HepG2 (cell line): ENCODE results near the gene ANO1. TPM values are rescaled to one million over a fixed set of nuclear protein-coding genes. Genes with fewer than 3 reads are reported as not detected.

Source experiments
- PBX2 ChIP-seq: IDR thresholded peaks from 2 replicates; pipeline ENCODE4 v1.6.1; 2016; ENCODE audit warnings: control low read depth
- SIX4 ChIP-seq: sonication (generic); formaldehyde crosslinking; IDR thresholded peaks from 2 replicates; pipeline ENCODE4 v1.4.0; 2020; ENCODE audit warnings: missing genetic modification reagents
- ZNF276 ChIP-seq: sonication (generic); formaldehyde crosslinking; IDR thresholded peaks from 2 replicates; pipeline ENCODE4 v1.4.0; 2020; ENCODE audit warnings: mild to moderate bottlenecking, low read depth, missing genetic modification reagents
- ZNF362 ChIP-seq: sonication (generic); formaldehyde crosslinking; IDR thresholded peaks from 2 replicates; pipeline ENCODE4 v1.4.0; 2020; ENCODE audit warnings: missing genetic modification reagents, mild to moderate bottlenecking, borderline replicate concordance
- ZNF761 ChIP-seq: sonication (generic); formaldehyde crosslinking; conservative IDR thresholded peaks from 2 replicates; pipeline ENCODE4 v1.4.0; 2020; ENCODE audit warnings: mild to moderate bottlenecking, missing genetic modification reagents
- polyA plus RNA-seq, 8 experiments: library from polyadenylated mRNA; depleted of rRNA in 3 of 8; stranded (reverse) in 7 of 8; unstranded in 1 of 8; fragments of >200 nt; fragmentation: Illumina TruSeq in 4 of 8; extraction: Trizol in 4 of 8; gene quantifications; 2 replicates each; pipeline versions ENCODE4 v1.2.1 to v1.2.3, GENCODE V29; 2011 to 2016; ENCODE audit warnings: low read depth in 4 of 8, missing spikeins in 1 of 8, mixed read lengths in 1 of 8; ENCODE audit not compliant: insufficient read depth in 1 of 8
- total RNA-seq, 5 experiments: library from RNA; depleted of rRNA; stranded (reverse); fragments of >200 nt; fragmentation: Illumina TruSeq; extraction: Trizol; gene quantifications; 2 replicates each; pipeline ENCODE4 v1.2.3, GENCODE V29; 2016; ENCODE audit warnings: low read depth in 1 of 5
- TF ChIP-seq, protein P1 (sequence below): sonication (generic); formaldehyde crosslinking; IDR thresholded peaks from 2 replicates; pipeline ENCODE4 v1.4.0; 2020; ENCODE audit warnings: low read depth, missing genetic modification reagents
- TF ChIP-seq, protein P2 (sequence below): sonication (generic); formaldehyde crosslinking; IDR thresholded peaks from 2 replicates; pipeline ENCODE4 v1.5.0; 2020; ENCODE audit warnings: mild to moderate bottlenecking, missing genetic modification reagents, moderate library complexity

The ANO1 gene
- total and polyA plus RNA-seq, 2 of the 13 experiments (the other 11 are each of a cell fraction or from before 2014, with no cell fraction given): not detected

- TF ChIP-seq ZNF362 (CRISPR knock-in tag) (no peak), ZNF276 (CRISPR knock-in tag) (no peak), PBX2 (no peak), SIX4 (no peak), ZNF761 (CRISPR knock-in tag) (no peak)
- TF ChIP-seq, protein P1, sequence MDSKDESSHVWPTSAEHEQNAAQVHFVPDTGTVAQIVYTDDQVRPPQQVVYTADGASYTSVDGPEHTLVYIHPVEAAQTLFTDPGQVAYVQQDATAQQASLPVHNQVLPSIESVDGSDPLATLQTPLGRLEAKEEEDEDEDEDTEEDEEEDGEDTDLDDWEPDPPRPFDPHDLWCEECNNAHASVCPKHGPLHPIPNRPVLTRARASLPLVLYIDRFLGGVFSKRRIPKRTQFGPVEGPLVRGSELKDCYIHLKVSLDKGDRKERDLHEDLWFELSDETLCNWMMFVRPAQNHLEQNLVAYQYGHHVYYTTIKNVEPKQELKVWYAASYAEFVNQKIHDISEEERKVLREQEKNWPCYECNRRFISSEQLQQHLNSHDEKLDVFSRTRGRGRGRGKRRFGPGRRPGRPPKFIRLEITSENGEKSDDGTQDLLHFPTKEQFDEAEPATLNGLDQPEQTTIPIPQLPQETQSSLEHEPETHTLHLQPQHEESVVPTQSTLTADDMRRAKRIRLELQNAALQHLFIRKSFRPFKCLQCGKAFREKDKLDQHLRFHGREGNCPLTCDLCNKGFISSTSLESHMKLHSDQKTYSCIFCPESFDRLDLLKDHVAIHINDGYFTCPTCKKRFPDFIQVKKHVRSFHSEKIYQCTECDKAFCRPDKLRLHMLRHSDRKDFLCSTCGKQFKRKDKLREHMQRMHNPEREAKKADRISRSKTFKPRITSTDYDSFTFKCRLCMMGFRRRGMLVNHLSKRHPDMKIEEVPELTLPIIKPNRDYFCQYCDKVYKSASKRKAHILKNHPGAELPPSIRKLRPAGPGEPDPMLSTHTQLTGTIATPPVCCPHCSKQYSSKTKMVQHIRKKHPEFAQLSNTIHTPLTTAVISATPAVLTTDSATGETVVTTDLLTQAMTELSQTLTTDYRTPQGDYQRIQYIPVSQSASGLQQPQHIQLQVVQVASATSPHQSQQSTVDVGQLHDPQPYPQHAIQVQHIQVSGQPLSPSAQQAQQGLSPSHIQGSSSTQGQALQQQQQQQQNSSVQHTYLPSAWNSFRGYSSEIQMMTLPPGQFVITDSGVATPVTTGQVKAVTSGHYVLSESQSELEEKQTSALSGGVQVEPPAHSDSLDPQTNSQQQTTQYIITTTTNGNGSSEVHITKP (CRISPR knock-in tag): no peak
- TF ChIP-seq, protein P2, sequence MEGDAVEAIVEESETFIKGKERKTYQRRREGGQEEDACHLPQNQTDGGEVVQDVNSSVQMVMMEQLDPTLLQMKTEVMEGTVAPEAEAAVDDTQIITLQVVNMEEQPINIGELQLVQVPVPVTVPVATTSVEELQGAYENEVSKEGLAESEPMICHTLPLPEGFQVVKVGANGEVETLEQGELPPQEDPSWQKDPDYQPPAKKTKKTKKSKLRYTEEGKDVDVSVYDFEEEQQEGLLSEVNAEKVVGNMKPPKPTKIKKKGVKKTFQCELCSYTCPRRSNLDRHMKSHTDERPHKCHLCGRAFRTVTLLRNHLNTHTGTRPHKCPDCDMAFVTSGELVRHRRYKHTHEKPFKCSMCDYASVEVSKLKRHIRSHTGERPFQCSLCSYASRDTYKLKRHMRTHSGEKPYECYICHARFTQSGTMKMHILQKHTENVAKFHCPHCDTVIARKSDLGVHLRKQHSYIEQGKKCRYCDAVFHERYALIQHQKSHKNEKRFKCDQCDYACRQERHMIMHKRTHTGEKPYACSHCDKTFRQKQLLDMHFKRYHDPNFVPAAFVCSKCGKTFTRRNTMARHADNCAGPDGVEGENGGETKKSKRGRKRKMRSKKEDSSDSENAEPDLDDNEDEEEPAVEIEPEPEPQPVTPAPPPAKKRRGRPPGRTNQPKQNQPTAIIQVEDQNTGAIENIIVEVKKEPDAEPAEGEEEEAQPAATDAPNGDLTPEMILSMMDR (CRISPR knock-in tag): no peak
These were observed 89.0 kb downstream of the ANO1 start (continued) for GRCh38 chr11:70167120-70167519.
